C4-2B (cell line): Measurements from ENCODE around the gene COG5.

Source experiments
- ZFX ChIP-seq: fragments of 450-650 bp; IDR thresholded peaks from 2 replicates; pipeline ENCODE4 v1.6.1; 2017
- TF ChIP-seq, protein P1 (sequence below): fragments of 450-650 bp; conservative IDR thresholded peaks from 2 replicates; pipeline ENCODE4 v1.5.1; 2017; ENCODE audit warnings: mild to moderate bottlenecking

GRCh38 chr7:107480932-107481331, 82.8 kb downstream of the COG5 start:
- TF ChIP-seq, protein P1, sequence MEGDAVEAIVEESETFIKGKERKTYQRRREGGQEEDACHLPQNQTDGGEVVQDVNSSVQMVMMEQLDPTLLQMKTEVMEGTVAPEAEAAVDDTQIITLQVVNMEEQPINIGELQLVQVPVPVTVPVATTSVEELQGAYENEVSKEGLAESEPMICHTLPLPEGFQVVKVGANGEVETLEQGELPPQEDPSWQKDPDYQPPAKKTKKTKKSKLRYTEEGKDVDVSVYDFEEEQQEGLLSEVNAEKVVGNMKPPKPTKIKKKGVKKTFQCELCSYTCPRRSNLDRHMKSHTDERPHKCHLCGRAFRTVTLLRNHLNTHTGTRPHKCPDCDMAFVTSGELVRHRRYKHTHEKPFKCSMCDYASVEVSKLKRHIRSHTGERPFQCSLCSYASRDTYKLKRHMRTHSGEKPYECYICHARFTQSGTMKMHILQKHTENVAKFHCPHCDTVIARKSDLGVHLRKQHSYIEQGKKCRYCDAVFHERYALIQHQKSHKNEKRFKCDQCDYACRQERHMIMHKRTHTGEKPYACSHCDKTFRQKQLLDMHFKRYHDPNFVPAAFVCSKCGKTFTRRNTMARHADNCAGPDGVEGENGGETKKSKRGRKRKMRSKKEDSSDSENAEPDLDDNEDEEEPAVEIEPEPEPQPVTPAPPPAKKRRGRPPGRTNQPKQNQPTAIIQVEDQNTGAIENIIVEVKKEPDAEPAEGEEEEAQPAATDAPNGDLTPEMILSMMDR = no peak
- TF ChIP-seq ZFX = no peak
